ENCODE data around the gene TOGARAM2. TPM values are rescaled to one million over a fixed set of nuclear protein-coding genes. Genes with fewer than 3 reads are reported as not detected.

TOGARAM2 gene
- total RNA-seq, 2 donors from 2014 or later: 0.86 to 4.2 TPM

GRCh38 chr2:28989973-28990372 lies 8.9 kb downstream of the TOGARAM2 start:
- H3K27me3 Mint-ChIP-seq (ENCODE audit: insufficient read depth): no peaks in the 10 kb centered on the region
- no peak for DNase-seq
- no peaks in the 10 kb centered on the region for H3K36me3 Mint-ChIP-seq (ENCODE audit: low read depth)
- Histone ChIP-seq H3K4me3 (ENCODE audit: low read length) (no peak overlapping the region), H3K9ac (ENCODE audit: extremely low read depth, low read length, poor library complexity, severe bottlenecking) (no peak overlapping the region), H3K27me3 (ENCODE audit: control insufficient read depth, insufficient read depth, low read length, poor library complexity, severe bottlenecking) (no peaks in the 10 kb centered on the region), H3K4me1 (ENCODE audit: control insufficient read depth, insufficient read depth, low read length) (no peaks in the 10 kb centered on the region), H3K9me3 (ENCODE audit: control insufficient read depth, low read length) (no peaks in the 10 kb centered on the region), H3K27ac (ENCODE audit: low read depth, low read length) (no peak overlapping the region), H3K36me3 (ENCODE audit: control insufficient read depth, insufficient read depth, low read length) (no peaks in the 10 kb centered on the region)
- no peak overlapping the region for H3K4me3 Mint-ChIP-seq
- no peak overlapping the region for H3K27ac Mint-ChIP-seq
- peaks cover 2% of the 10 kb centered on the region for H3K9me3 Mint-ChIP-seq
- WGBS, 2 experiments (ENCODE audit: insufficient coverage in 1 of 2, insufficient read length in 1 of 2): 87 to 94% methylated on average over 3 to 5 of the region's 5 CpGs
- TF ChIP-seq CTCF (conservative IDR thresholded peaks at IDR 0.05): no peak
- H3K4me1 Mint-ChIP-seq: peaks cover 12% of the 10 kb centered on the region

GRCh38 chr2:28990445-28990844 lies 9.3 kb downstream of the TOGARAM2 start:
- no peak for TF ChIP-seq CTCF (conservative IDR thresholded peaks at IDR 0.05)
- peak overlapping the region; percentile 28 for H3K27ac Mint-ChIP-seq
- H3K4me1 ChIP-seq (ENCODE audit: control insufficient read depth, insufficient read depth, low read length): no peaks in the 10 kb centered on the region

GRCh38 chr2:28991021-28991420 lies 9.9 kb downstream of the TOGARAM2 start:
- peaks cover 17% of the 10 kb centered on the region for H3K4me1 Mint-ChIP-seq
- 93 to 94% methylated on average over 2 to 4 of the region's 4 CpGs for WGBS, 2 experiments (ENCODE audit: insufficient coverage in 1 of 2, insufficient read length in 1 of 2)
- Histone ChIP-seq H3K36me3 (ENCODE audit: control insufficient read depth, insufficient read depth, low read length) (no peaks in the 10 kb centered on the region), H3K27me3 (ENCODE audit: control insufficient read depth, insufficient read depth, low read length, poor library complexity, severe bottlenecking) (no peaks in the 10 kb centered on the region), H3K27ac (ENCODE audit: low read depth, low read length) (no peak overlapping the region), H3K4me3 (ENCODE audit: low read length) (no peak overlapping the region), H3K9ac (ENCODE audit: extremely low read depth, low read length, poor library complexity, severe bottlenecking) (no peak overlapping the region), H3K4me1 (ENCODE audit: control insufficient read depth, insufficient read depth, low read length) (no peaks in the 10 kb centered on the region), H3K9me3 (ENCODE audit: control insufficient read depth, low read length) (no peaks in the 10 kb centered on the region)
- no peaks in the 10 kb centered on the region for H3K9me3 Mint-ChIP-seq
- no peak for DNase-seq
- no peak for TF ChIP-seq CTCF (conservative IDR thresholded peaks at IDR 0.05)
- no peaks in the 10 kb centered on the region for H3K36me3 Mint-ChIP-seq (ENCODE audit: low read depth)
- H3K27me3 Mint-ChIP-seq (ENCODE audit: insufficient read depth): no peaks in the 10 kb centered on the region
- no peak overlapping the region for H3K27ac Mint-ChIP-seq
- H3K4me3 Mint-ChIP-seq: no peak overlapping the region

More at GRCh38 chr2:28990445-28990844, 9.3 kb downstream of the TOGARAM2 start:
- Mint-ChIP-seq H3K4me1 (peaks cover 12% of the 10 kb centered on the region), H3K4me3 (no peak overlapping the region), H3K9me3 (no peaks in the 10 kb centered on the region), H3K27me3 (ENCODE audit: insufficient read depth) (no peaks in the 10 kb centered on the region), H3K36me3 (ENCODE audit: low read depth) (no peaks in the 10 kb centered on the region)
- no peak for DNase-seq
- no peak overlapping the region for H3K27ac ChIP-seq (ENCODE audit: low read depth, low read length)
- no peak overlapping the region for H3K4me3 ChIP-seq (ENCODE audit: low read length)
- no peaks in the 10 kb centered on the region for H3K27me3 ChIP-seq (ENCODE audit: control insufficient read depth, insufficient read depth, low read length, poor library complexity, severe bottlenecking)
- H3K9ac ChIP-seq (ENCODE audit: extremely low read depth, low read length, poor library complexity, severe bottlenecking): no peak overlapping the region
- H3K9me3 ChIP-seq (ENCODE audit: control insufficient read depth, low read length): no peaks in the 10 kb centered on the region
- H3K36me3 ChIP-seq (ENCODE audit: control insufficient read depth, insufficient read depth, low read length): no peaks in the 10 kb centered on the region
- WGBS, 2 experiments (ENCODE audit: insufficient coverage in 1 of 2, insufficient read length in 1 of 2): 78 to 85% methylated on average over 13 to 16 of the region's 16 CpGs

Data from endodermal cell (in vitro differentiated cells).